Suprapubic skin (tissue), 3 donors: ENCODE measurements around the gene ZNF408.

Experiments
- EP300 ChIP-seq: sonication (generic); formaldehyde crosslinking; IDR thresholded peaks from one replicate; pipeline ENCODE4 v1.6.1; 2017; ENCODE audit warnings: antibody characterized with exemption
- POLR2A ChIP-seq, 2 donors: fragments of 450-650 bp; IDR thresholded peaks; one replicate each; pipeline ENCODE4 v1.6.1; 2017; ENCODE audit warnings: antibody characterized with exemption in 2 of 2, mild to moderate bottlenecking in 2 of 2, moderate library complexity in 2 of 2
- TF ChIP-seq, protein P1 (sequence below), 2 donors: fragments of 200-600 bp in 1 of 2; fragments of 450-650 bp in 1 of 2; sonication (generic) in 1 of 2; IDR thresholded peaks; one replicate each; pipeline ENCODE4 v1.5.1; 2016 to 2019; ENCODE audit warnings: antibody characterized with exemption in 2 of 2, mild to moderate bottlenecking in 1 of 2, moderate library complexity in 1 of 2

DNA sequence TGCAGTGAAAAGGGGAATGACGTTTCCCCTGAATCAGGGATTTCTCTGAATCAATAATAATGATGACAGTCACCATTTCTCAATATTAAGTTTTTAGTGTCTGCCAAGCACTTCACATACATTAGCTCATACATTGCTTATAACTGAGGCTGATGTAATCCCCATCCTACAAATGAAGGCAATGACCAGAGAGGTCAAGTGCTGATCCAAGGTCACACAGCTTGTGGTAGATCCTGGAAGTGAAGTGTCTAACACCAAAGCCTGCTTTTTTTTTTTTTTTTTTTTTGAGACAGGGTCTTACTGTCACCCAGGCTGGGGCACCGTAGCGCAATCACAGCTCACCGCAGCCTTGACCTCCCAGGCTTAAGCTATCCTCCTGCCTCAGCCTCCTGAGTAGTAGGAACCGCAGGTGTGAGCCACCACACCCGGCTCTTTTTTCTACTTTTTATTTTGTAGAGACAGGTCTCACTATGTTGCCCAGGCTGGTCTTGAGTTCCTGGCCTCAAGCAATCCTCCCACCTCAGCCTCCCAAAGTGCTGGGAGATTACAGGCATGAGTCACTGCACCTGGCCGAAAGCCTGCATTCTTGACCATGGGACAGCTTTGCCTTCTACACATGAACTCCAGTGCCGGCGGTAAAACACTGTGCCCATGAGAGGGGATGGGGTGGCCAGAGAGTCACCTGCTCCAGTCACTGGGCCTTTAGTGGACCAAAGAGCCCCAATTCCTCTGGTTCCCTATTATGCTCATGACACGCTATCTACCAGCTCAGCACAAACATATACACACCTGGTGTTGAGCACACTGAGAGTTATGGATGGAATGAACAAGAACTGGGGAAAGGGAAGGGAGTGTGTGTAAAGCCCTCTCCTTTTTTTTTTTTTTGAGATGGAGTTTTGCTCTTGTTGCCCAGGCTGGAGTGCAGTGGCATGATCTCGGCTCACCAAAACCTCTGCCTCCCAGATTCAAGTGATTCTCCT lies 17.8 kb upstream of the ZNF408 start:
- TF ChIP-seq POLR2A (IDR thresholded peaks at IDR 0.05) (no peak), EP300 (no peak)
- TF ChIP-seq, protein P1, sequence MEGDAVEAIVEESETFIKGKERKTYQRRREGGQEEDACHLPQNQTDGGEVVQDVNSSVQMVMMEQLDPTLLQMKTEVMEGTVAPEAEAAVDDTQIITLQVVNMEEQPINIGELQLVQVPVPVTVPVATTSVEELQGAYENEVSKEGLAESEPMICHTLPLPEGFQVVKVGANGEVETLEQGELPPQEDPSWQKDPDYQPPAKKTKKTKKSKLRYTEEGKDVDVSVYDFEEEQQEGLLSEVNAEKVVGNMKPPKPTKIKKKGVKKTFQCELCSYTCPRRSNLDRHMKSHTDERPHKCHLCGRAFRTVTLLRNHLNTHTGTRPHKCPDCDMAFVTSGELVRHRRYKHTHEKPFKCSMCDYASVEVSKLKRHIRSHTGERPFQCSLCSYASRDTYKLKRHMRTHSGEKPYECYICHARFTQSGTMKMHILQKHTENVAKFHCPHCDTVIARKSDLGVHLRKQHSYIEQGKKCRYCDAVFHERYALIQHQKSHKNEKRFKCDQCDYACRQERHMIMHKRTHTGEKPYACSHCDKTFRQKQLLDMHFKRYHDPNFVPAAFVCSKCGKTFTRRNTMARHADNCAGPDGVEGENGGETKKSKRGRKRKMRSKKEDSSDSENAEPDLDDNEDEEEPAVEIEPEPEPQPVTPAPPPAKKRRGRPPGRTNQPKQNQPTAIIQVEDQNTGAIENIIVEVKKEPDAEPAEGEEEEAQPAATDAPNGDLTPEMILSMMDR (IDR thresholded peaks at IDR 0.05), result no peak
